Measurements from ENCODE around the gene ZC3H18. TPM values are rescaled to one million over a fixed set of nuclear protein-coding genes. Genes with fewer than 3 reads are reported as not detected.

The ZC3H18 gene
- total RNA-seq = 16.8 and 21.0 TPM in 2 replicates

GRCh38 chr16:88569985-88570690, at the start of gene ZC3H18:
Gene ZC3H18 (plus strand): TSS chr16:88570403. CDS start chr16:88577124, 6,721 bp downstream.

DNA sequence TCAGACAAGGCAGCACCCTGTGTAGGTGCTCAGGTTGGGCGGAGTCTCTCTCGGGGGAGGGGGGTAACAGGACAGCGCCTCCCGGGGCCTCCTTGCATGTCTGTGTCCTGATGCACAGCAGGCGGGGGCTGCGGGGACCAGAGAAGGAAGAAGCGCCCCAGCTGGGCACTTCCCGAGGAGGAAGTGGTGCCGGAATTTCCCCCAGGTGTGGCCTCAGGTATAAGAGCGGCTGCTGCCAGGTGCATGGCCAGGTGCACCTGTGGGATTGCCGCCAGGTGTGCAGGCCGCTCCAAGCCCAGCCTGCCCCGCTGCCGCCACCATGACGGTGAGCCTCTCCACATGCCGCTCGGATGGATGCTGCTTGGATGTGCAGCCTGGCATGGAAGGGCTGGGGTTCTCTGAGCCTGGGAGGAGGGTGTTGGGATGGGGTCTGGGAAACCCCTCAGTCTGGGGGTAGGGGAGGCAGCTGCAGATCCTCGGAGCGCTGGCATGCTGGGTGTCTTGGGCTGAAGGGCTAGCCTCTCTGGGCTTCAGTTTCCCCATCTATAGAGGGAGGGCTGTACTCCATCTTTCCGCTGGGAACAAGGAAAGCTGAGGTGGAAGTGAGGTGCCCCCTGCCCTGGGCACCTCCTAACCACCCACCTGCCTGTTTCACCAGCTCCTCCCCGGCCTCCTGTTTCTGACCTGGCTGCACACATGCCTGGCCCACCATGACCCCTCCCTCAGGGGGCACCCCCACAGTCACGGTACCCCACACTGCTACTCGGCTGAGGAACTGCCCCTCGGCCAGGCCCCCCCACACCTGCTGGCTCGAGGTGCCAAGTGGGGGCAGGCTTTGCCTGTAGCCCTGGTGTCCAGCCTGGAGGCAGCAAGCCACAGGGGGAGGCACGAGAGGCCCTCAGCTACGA, 68.4 kb downstream of the ZC3H18 start, which contains the start of gene IL17C:
IL17C (plus strand) TSS at position 250 of the 908 bp plus-strand sequence; CDS start at position 320, 70 bp downstream.

DNA sequence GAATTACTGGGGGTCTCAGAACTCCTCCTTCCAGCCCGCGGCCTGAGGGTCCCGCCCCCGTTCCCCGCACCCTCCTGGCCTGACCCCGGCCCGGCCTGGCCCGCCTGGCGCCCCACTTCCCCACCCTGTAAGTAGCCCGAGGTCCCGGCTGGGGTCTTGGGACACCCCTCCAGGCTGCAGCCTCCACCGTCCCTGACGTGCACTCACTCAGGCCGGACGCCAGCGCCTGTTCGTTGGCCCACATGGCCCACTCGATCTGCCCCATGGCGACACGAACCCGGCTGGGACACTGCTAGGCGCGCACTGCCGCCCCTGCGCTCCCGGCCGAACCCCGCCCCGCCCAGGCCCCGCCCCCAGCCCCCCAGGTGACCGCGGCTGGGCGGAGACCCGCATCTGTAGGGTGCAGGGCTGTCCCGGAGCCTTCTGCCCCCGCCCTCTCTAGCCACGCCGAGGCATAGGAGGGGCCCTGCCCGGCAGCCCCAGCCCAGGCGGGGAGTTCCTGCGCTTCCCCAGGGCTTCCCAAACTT, 80.6 kb downstream of the ZC3H18 start, which contains the start of gene CYBA:
CYBA (minus strand) TSS at position 305 of the 527 bp plus-strand sequence; CDS start at position 265, 40 bp downstream.

DNA sequence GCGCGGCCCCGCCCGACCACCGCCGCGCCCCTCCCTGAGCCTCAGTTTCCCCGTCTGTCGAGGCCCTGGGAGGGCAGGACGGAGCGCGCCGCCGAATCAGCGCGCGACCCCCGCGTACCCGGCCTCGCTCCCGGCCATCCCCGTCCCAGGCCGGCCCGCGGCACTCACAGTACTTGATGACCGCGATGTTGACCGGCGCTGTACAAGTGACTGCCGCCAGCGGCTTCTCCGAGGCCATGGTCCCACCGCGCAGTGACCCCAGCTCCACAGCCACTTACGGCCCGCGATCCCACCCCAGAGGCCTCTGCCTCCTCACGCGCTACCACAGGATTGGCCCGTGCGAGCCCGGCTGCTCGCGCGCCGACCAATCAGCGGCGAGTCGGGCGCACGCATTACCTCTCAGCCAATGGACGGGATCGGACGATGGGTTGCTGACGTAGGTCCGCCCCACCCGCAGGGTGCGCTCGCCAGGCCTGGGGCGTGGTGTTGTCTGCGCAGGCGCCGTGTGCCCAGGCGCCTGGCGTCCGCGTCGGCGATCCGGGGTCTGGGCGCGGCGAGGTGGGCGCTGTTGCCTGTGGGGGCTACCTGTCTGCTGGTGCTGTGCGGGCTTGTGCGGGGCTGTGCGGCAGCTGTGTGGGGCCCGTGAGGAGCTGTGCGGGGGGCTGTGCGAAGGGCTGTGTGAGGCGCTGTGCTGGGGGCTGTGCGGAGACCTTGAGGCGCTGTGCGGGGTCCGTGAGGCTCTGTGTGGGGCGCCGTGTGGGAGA, 92.8 kb downstream of the ZC3H18 start, which contains the start of gene MVD:
MVD (minus strand) TSS at position 249 of the 764 bp plus-strand sequence; CDS start at position 238, 11 bp downstream.

Other genes starting within 250 kb of the ZC3H18 start
- 0.87 and 1.1 TPM in 2 replicates for gene ZNF469, start 187.4 kb upstream of the ZC3H18 start, total RNA-seq
- gene ZFPM1, start 117.1 kb upstream of the ZC3H18 start, total RNA-seq = 0.93 and 1.3 TPM in 2 replicates
- gene IL17C, start 68.2 kb downstream of the ZC3H18 start, total RNA-seq = 0.79 TPM in 1 of 2 replicates, not detected in the other
- gene CYBA, start 80.7 kb downstream of the ZC3H18 start, total RNA-seq = 194 and 228 TPM in 2 replicates
- 67.0 and 69.5 TPM in 2 replicates for gene MVD, start 92.7 kb downstream of the ZC3H18 start, total RNA-seq
- gene SNAI3, start 116.1 kb downstream of the ZC3H18 start, total RNA-seq = 0.13 TPM in 1 of 2 replicates, not detected in the other
- gene RNF166, start 136.0 kb downstream of the ZC3H18 start, total RNA-seq = 20.8 and 24.9 TPM in 2 replicates
- 19.9 and 25.9 TPM in 2 replicates for gene CTU2, start 136.1 kb downstream of the ZC3H18 start, total RNA-seq
- gene PIEZO1, start 214.8 kb downstream of the ZC3H18 start, total RNA-seq = 259 and 277 TPM in 2 replicates
- 14.2 and 27.4 TPM in 2 replicates for gene CDT1, start 233.4 kb downstream of the ZC3H18 start, total RNA-seq
- 280 and 289 TPM in 2 replicates for gene APRT, start 241.5 kb downstream of the ZC3H18 start, total RNA-seq

All from mammary microvascular endothelial cell (primary cell).